ENCODE results near the gene ANGPT4. TPM values are rescaled to one million over a fixed set of nuclear protein-coding genes. Genes with fewer than 3 reads are reported as not detected.

The ANGPT4 gene
- total RNA-seq, 2 donors from 2014 or later: 0.11 TPM; not detected in 1

DNA sequence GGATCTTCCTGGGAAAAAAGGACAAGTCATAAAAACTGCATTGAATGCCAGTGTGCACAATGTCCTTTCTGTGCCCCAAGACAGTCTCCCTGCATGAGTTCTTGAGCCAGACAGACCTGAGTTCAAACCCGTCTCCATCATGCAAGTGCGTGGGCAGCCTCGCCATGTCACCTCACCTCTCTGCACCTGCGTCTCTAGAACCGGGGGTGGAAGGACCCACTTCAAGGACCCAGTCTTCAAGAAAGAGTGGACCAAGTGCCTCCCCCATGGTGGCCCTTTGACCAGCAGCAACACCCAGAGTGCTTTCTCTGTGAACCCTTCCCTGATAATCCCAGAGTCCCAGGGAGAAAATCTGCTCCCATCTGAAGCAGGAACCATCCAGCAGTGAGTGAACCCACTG is 23.5 kb upstream of the ANGPT4 start:
- H3K27me3 ChIP-seq: no peaks in the 10 kb centered on the region
- H3K9me3 ChIP-seq: no peaks in the 10 kb centered on the region
- H3K27ac ChIP-seq: no peak overlapping the region
- DNase-seq (ENCODE audit: low spot score): no peak
- no peaks in the 10 kb centered on the region for H3K36me3 ChIP-seq
- no peak overlapping the region for H3K4me3 ChIP-seq
- no peak for TF ChIP-seq CTCF (IDR thresholded peaks at IDR 0.05)
- H3K4me1 ChIP-seq: no peaks in the 10 kb centered on the region

DNA sequence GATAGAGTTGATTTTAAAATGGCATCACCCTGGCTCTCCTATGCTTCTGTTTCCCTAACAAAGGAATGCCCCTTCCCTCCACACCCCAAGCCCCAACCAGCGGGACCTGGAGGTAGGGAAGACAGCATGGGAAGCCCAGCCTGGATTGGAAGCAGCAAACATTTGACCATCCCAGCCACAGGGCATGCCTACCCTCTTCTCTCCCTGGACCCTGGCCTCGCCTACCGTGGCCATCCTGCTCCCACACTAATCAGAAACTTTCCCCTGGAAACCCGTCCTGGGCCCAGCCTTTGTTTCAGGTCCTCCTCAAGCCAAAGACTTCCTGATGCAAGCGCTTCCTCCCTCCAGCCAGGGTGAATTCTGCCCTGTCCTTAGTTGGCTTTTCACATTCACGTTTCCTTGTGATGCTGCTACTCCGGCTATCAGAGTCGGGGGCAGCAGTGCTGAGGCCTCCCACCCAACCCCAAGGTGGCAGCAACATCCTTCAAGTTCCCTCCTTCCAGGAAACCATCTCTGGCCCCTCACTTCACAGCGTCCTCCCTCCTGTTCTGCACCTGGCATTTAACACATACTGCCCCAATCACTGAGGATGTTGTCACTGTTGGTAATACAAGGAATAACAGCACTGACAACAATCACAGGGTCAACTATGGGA is 18.2 kb upstream of the ANGPT4 start:
- no peaks in the 10 kb centered on the region for H3K4me1 ChIP-seq
- peaks cover 0 to 20% of the 10 kb centered on the region in 2 donors for H3K9me3 ChIP-seq
- H3K36me3 ChIP-seq: no peaks in the 10 kb centered on the region
- no peak overlapping the region for H3K4me3 ChIP-seq
- H3K27me3 ChIP-seq: no peaks in the 10 kb centered on the region
- DNase-seq (ENCODE audit: low spot score): no peak
- H3K27ac ChIP-seq: no peak overlapping the region
- TF ChIP-seq CTCF (IDR thresholded peaks at IDR 0.05): no peak

DNA sequence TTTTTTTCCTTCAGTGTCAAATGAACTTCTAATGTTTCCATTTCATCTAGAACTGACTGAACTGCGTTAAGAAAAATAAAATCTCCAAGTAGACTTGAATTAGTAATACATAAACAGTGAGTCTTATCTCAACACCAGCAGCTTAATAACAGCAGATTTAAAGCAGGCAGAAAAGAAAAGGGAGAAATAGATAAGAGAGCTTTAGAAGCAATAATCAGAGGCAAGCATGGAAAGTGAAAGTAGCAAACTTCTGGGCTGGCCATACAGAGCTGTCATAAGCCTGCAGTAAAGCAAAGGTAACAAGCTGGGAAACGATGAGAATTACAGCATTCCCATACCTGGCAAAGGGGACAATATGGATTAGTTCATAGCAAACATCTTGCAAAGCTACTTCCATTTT is 16.9 kb upstream of the ANGPT4 start:
- no peak for DNase-seq (ENCODE audit: low spot score)
- no peaks in the 10 kb centered on the region for H3K4me1 ChIP-seq
- no peak overlapping the region for H3K27ac ChIP-seq
- no peaks in the 10 kb centered on the region for H3K36me3 ChIP-seq
- peaks cover 0 to 20% of the 10 kb centered on the region in 2 donors for H3K9me3 ChIP-seq
- H3K27me3 ChIP-seq: no peaks in the 10 kb centered on the region
- TF ChIP-seq CTCF (IDR thresholded peaks at IDR 0.05): no peak
- no peak overlapping the region for H3K4me3 ChIP-seq

- no peaks in the 10 kb centered on the region for H3K4me1 ChIP-seq
- no peak overlapping the region for H3K27ac ChIP-seq
- H3K36me3 ChIP-seq: no peaks in the 10 kb centered on the region
- no peaks in the 10 kb centered on the region for H3K27me3 ChIP-seq
- H3K9me3 ChIP-seq: peaks cover 0 to 20% of the 10 kb centered on the region in 2 donors
- H3K4me3 ChIP-seq: no peak overlapping the region
- no peak for TF ChIP-seq CTCF (IDR thresholded peaks at IDR 0.05)
- DNase-seq (ENCODE audit: low spot score): no peak
Observed at GRCh38 chr20:931401-931800, 15.3 kb upstream of the ANGPT4 start.

DNA sequence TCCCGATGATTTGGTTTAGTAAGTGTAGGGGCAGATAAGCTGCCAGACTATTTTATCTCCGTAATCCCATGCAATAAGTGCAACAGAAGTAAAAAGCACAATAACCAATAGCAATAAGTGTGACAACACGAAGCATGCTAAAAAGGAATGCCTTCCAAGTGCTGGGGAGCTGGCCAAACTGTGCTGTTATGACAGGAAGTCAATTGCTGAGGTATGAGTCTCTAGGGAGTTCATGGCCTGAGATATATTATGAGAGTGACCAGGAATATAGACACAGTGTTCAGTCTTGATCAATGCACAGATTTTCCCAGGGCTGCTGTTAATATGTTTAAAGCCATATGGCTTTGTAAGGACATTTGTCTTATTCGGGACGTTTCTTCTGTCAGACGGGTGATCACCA is 10.5 kb upstream of the ANGPT4 start:
- Histone ChIP-seq H3K4me1 (no peaks in the 10 kb centered on the region), H3K4me3 (no peak overlapping the region), H3K27me3 (no peaks in the 10 kb centered on the region), H3K9me3 (peaks cover 0 to 8% of the 10 kb centered on the region in 2 donors), H3K36me3 (no peaks in the 10 kb centered on the region), H3K27ac (no peak overlapping the region)
- no peak for DNase-seq (ENCODE audit: low spot score)
- TF ChIP-seq CTCF (IDR thresholded peaks at IDR 0.05): no peak

- TF ChIP-seq CTCF (IDR thresholded peaks at IDR 0.05): no peak
- H3K36me3 ChIP-seq: no peaks in the 10 kb centered on the region
- H3K4me1 ChIP-seq: no peaks in the 10 kb centered on the region
- no peak for DNase-seq (ENCODE audit: low spot score)
- no peaks in the 10 kb centered on the region for H3K9me3 ChIP-seq
- H3K27me3 ChIP-seq: no peaks in the 10 kb centered on the region
- H3K4me3 ChIP-seq: no peak overlapping the region
- no peak overlapping the region for H3K27ac ChIP-seq
Observed at GRCh38 chr20:925516-925915, 9.4 kb upstream of the ANGPT4 start.
